Measurements from ENCODE around the gene RNF167.
A peak's percentile ranks its signal among the peaks of the same experiment; 100 is the strongest.

Gene RNF167

GRCh38 chr17:4971826-4972225, 31.8 kb downstream of the RNF167 start:
- Mint-ChIP-seq H3K27me3 (no peaks in the 10 kb centered on the region), H3K4me3 (no peak overlapping the region), H3K9me3 (no peaks in the 10 kb centered on the region), H3K27ac (ENCODE audit: low read depth) (no peak overlapping the region), H3K4me1 (peaks cover 11% of the 10 kb centered on the region), H3K36me3 (ENCODE audit: insufficient read depth) (peaks cover 28% of the 10 kb centered on the region)
- DNase-seq (ENCODE audit: low spot score in 2 of 2) (no peak), ATAC-seq (replicated peaks; ENCODE audit: extremely low read depth, poor library complexity, severe bottlenecking) (no peak)

- Mint-ChIP-seq H3K4me1 (peaks cover 11% of the 10 kb centered on the region), H3K9me3 (no peaks in the 10 kb centered on the region), H3K4me3 (no peak overlapping the region), H3K36me3 (ENCODE audit: insufficient read depth) (peaks cover 31% of the 10 kb centered on the region), H3K27me3 (no peaks in the 10 kb centered on the region), H3K27ac (ENCODE audit: low read depth) (no peak overlapping the region)
- DNase-seq (ENCODE audit: low spot score in 2 of 2) = no peak
- no peak for ATAC-seq (replicated peaks; ENCODE audit: extremely low read depth, poor library complexity, severe bottlenecking)
These were observed 32.3 kb downstream of the RNF167 start for GRCh38 chr17:4972322-4972721.

- DNase-seq (ENCODE audit: low spot score in 2 of 2) (no peak), ATAC-seq (replicated peaks; ENCODE audit: extremely low read depth, poor library complexity, severe bottlenecking) (no peak)
- Mint-ChIP-seq H3K36me3 (ENCODE audit: insufficient read depth) (peaks cover 33% of the 10 kb centered on the region), H3K27ac (ENCODE audit: low read depth) (no peak overlapping the region), H3K9me3 (no peaks in the 10 kb centered on the region), H3K4me1 (peaks cover 11% of the 10 kb centered on the region), H3K27me3 (no peaks in the 10 kb centered on the region), H3K4me3 (no peak overlapping the region)
These were observed 32.7 kb downstream of the RNF167 start for GRCh38 chr17:4972752-4973151.

- Mint-ChIP-seq H3K4me3 (no peak overlapping the region), H3K27ac (ENCODE audit: low read depth) (no peak overlapping the region), H3K4me1 (peaks cover 11% of the 10 kb centered on the region), H3K27me3 (no peaks in the 10 kb centered on the region), H3K36me3 (ENCODE audit: insufficient read depth) (peaks cover 33% of the 10 kb centered on the region), H3K9me3 (no peaks in the 10 kb centered on the region)
- ATAC-seq (replicated peaks; ENCODE audit: extremely low read depth, poor library complexity, severe bottlenecking) (no peak), DNase-seq (ENCODE audit: low spot score in 2 of 2) (no peak)
These were observed 33.4 kb downstream of the RNF167 start for GRCh38 chr17:4973256-4974114.

GRCh38 chr17:4974115-4974670, 34.1 kb downstream of the RNF167 start:
- H3K27me3 Mint-ChIP-seq = no peaks in the 10 kb centered on the region
- no peaks in the 10 kb centered on the region for H3K9me3 Mint-ChIP-seq
- H3K27ac Mint-ChIP-seq (ENCODE audit: low read depth) = no peak overlapping the region
- peaks cover 11% of the 10 kb centered on the region for H3K4me1 Mint-ChIP-seq
- H3K4me3 Mint-ChIP-seq = no peak overlapping the region
- ATAC-seq (replicated peaks; ENCODE audit: extremely low read depth, poor library complexity, severe bottlenecking) = no peak
- DNase-seq (ENCODE audit: low spot score in 2 of 2) = no peak
- H3K36me3 Mint-ChIP-seq (ENCODE audit: insufficient read depth) = peaks cover 33% of the 10 kb centered on the region

- Mint-ChIP-seq H3K4me1 (peaks cover 30% of the 10 kb centered on the region), H3K27me3 (no peaks in the 10 kb centered on the region), H3K27ac (ENCODE audit: low read depth) (peak overlapping the region; percentile 68), H3K9me3 (no peaks in the 10 kb centered on the region), H3K4me3 (no peak overlapping the region), H3K36me3 (ENCODE audit: insufficient read depth) (peaks cover 32% of the 10 kb centered on the region)
- ATAC-seq (replicated peaks; ENCODE audit: extremely low read depth, poor library complexity, severe bottlenecking) (no peak), DNase-seq (ENCODE audit: low spot score in 2 of 2) (no peak)
These were observed 38.7 kb downstream of the RNF167 start for GRCh38 chr17:4978726-4979125.

GRCh38 chr17:4980644-4981216, 40.7 kb downstream of the RNF167 start:
- Mint-ChIP-seq H3K4me1 (peaks cover 24% of the 10 kb centered on the region), H3K4me3 (no peak overlapping the region), H3K9me3 (no peaks in the 10 kb centered on the region), H3K27me3 (no peaks in the 10 kb centered on the region), H3K36me3 (ENCODE audit: insufficient read depth) (peaks cover 25% of the 10 kb centered on the region), H3K27ac (ENCODE audit: low read depth) (peak overlapping the region; percentile 40)
- no peak for ATAC-seq (replicated peaks; ENCODE audit: extremely low read depth, poor library complexity, severe bottlenecking)
- DNase-seq (ENCODE audit: low spot score in 2 of 2) = peak in 1 of 2 donors; percentile 41

- H3K36me3 Mint-ChIP-seq (ENCODE audit: insufficient read depth) = peaks cover 19% of the 10 kb centered on the region
- H3K27ac Mint-ChIP-seq (ENCODE audit: low read depth) = no peak overlapping the region
These were observed 42.2 kb downstream of the RNF167 start for GRCh38 chr17:4982305-4982704.

GRCh38 chr17:4986403-4986802, 46.3 kb downstream of the RNF167 start:
- Mint-ChIP-seq H3K4me1 (peaks cover 49% of the 10 kb centered on the region), H3K36me3 (ENCODE audit: insufficient read depth) (peaks cover 9% of the 10 kb centered on the region), H3K9me3 (no peaks in the 10 kb centered on the region), H3K27me3 (no peaks in the 10 kb centered on the region), H3K4me3 (peak overlapping the region; percentile 91), H3K27ac (ENCODE audit: low read depth) (peak overlapping the region; percentile 88)
- DNase-seq (ENCODE audit: low spot score in 2 of 2) (no peak), ATAC-seq (replicated peaks; ENCODE audit: extremely low read depth, poor library complexity, severe bottlenecking) (no peak)

More at GRCh38 chr17:4982305-4982704, 42.2 kb downstream of the RNF167 start:
- DNase-seq (ENCODE audit: low spot score in 2 of 2) (no peak), ATAC-seq (replicated peaks; ENCODE audit: extremely low read depth, poor library complexity, severe bottlenecking) (no peak)
- Mint-ChIP-seq H3K27me3 (no peaks in the 10 kb centered on the region), H3K4me3 (no peak overlapping the region), H3K4me1 (peaks cover 37% of the 10 kb centered on the region), H3K9me3 (no peaks in the 10 kb centered on the region)

GRCh38 chr17:4986951-4987766, 47.1 kb downstream of the RNF167 start, which contains the start of gene CAMTA2:
CAMTA2 (minus strand) TSS chr17:4987675; CDS start chr17:4986222, 1,453 bp downstream.
- peak; percentile 90 for ATAC-seq (replicated peaks; ENCODE audit: extremely low read depth, poor library complexity, severe bottlenecking)
- peak within 1 kb of the TSS; percentile 88 for H3K27ac Mint-ChIP-seq (ENCODE audit: low read depth)
- H3K4me3 Mint-ChIP-seq = peak within 1 kb of the TSS; percentile 91
- peaks cover 8% of the 10 kb centered on the region for H3K36me3 Mint-ChIP-seq (ENCODE audit: insufficient read depth)
- peaks cover 43% of the 10 kb centered on the region for H3K4me1 Mint-ChIP-seq
- peak; percentile 69 to 72 for DNase-seq (ENCODE audit: low spot score in 2 of 2)
- H3K27me3 Mint-ChIP-seq = no peaks in the 10 kb centered on the region
- no peaks in the 10 kb centered on the region for H3K9me3 Mint-ChIP-seq

- Mint-ChIP-seq H3K4me1 (peaks cover 39% of the 10 kb centered on the region), H3K27me3 (no peaks in the 10 kb centered on the region), H3K4me3 (peak overlapping the region; percentile 91), H3K9me3 (no peaks in the 10 kb centered on the region), H3K36me3 (ENCODE audit: insufficient read depth) (peaks cover 5% of the 10 kb centered on the region), H3K27ac (ENCODE audit: low read depth) (peak overlapping the region; percentile 88)
- ATAC-seq (replicated peaks; ENCODE audit: extremely low read depth, poor library complexity, severe bottlenecking) = peak; percentile 12
- DNase-seq (ENCODE audit: low spot score in 2 of 2) = peak in 1 of 2 donors; percentile 16
These were observed 47.9 kb downstream of the RNF167 start for GRCh38 chr17:4987767-4988567.
